Astrocyte (in vitro differentiated cells and primary cell): ENCODE measurements around the gene MAN1C1. TPM values are rescaled to one million over a fixed set of nuclear protein-coding genes. Genes with fewer than 3 reads are reported as not detected.

Experiments used
- DNase-seq: peaks from one replicate; pipeline ENCODE4 v3.0.0-alpha.2; 2010; ENCODE audit warnings: low read depth
- FAIRE-seq: peaks from 2 replicates; lab custom pipeline; 2011; peaks lifted over from hg19 to GRCh38; lab: Jason Lieb, UNC
- H2AFZ ChIP-seq: 2 replicates; pipeline ENCODE4 v1.6.0; 2012; ENCODE audit warnings: low read depth, low read length, inconsistent platforms
- H3K27ac ChIP-seq: 2 replicates; pipeline ENCODE4 v1.5.1; 2011; ENCODE audit warnings: low read depth, low read length, inconsistent platforms
- H3K27me3 ChIP-seq: 2 replicates; pipeline ENCODE4 v1.6.0; 2011; ENCODE audit warnings: low read length, inconsistent platforms; ENCODE audit not compliant: insufficient read depth
- H3K36me3 ChIP-seq: 2 replicates; pipeline ENCODE4 v1.5.1; 2011; ENCODE audit warnings: low read length, inconsistent platforms; ENCODE audit not compliant: insufficient read depth
- H3K4me1 ChIP-seq: 2 replicates; pipeline ENCODE4 v1.5.1; 2011; ENCODE audit warnings: low read length, inconsistent platforms; ENCODE audit not compliant: insufficient read depth
- H3K4me2 ChIP-seq: 2 replicates; pipeline ENCODE4 v1.6.0; 2012; ENCODE audit warnings: low read length, inconsistent platforms
- H3K4me3 ChIP-seq: 2 replicates; pipeline ENCODE4 v1.5.1; 2011; ENCODE audit warnings: low read depth, mild to moderate bottlenecking, low read length, inconsistent platforms; ENCODE audit not compliant: insufficient read depth
- H3K79me2 ChIP-seq: 2 replicates; pipeline ENCODE4 v1.6.0; 2012; ENCODE audit warnings: mild to moderate bottlenecking, low read length, inconsistent platforms; ENCODE audit not compliant: insufficient read depth
- H3K9ac ChIP-seq: 2 replicates; pipeline ENCODE4 v1.6.0; 2012; ENCODE audit warnings: mild to moderate bottlenecking, low read length, inconsistent platforms
- H3K9me3 ChIP-seq: 2 replicates; pipeline ENCODE4 v1.5.1; 2012; ENCODE audit warnings: low read depth, mild to moderate bottlenecking, low read length, inconsistent platforms; ENCODE audit not compliant: insufficient read depth
- H4K20me1 ChIP-seq: 2 replicates; pipeline ENCODE4 v1.6.0; 2012; ENCODE audit warnings: low read length, inconsistent platforms; ENCODE audit not compliant: insufficient read depth
- H3K27ac Mint-ChIP-seq: one replicate; pipeline ENCODE4 v1.8.0; 2021; ENCODE audit warnings: mild to moderate bottlenecking, mixed read lengths; ENCODE audit not compliant: unreplicated experiment
- H3K27me3 Mint-ChIP-seq: one replicate; pipeline ENCODE4 v1.8.0; 2021; ENCODE audit warnings: low read depth, mixed read lengths; ENCODE audit not compliant: unreplicated experiment
- H3K36me3 Mint-ChIP-seq: one replicate; pipeline ENCODE4 v1.8.0; 2021; ENCODE audit warnings: low read depth, mixed read lengths; ENCODE audit not compliant: unreplicated experiment
- H3K4me1 Mint-ChIP-seq: one replicate; pipeline ENCODE4 v1.8.0; 2021; ENCODE audit warnings: low read depth, mixed read lengths; ENCODE audit not compliant: unreplicated experiment
- H3K4me3 Mint-ChIP-seq: one replicate; pipeline ENCODE4 v1.8.0; 2021; ENCODE audit warnings: mild to moderate bottlenecking, moderate library complexity, mixed read lengths; ENCODE audit not compliant: unreplicated experiment
- H3K9me3 Mint-ChIP-seq: one replicate; pipeline ENCODE4 v1.8.0; 2021; ENCODE audit warnings: mild to moderate bottlenecking, mixed read lengths; ENCODE audit not compliant: unreplicated experiment
- EZH2 ChIP-seq: IDR thresholded peaks from 2 replicates; pipeline ENCODE4 v1.6.1; 2012; ENCODE audit warnings: mild to moderate bottlenecking, low read length, inconsistent platforms; ENCODE audit not compliant: insufficient read depth
- total RNA-seq: library from RNA; stranded (reverse); gene quantifications from 2 replicates; pipeline ENCODE4 v1.2.1, GENCODE V29; 2021
- TF ChIP-seq, protein P1 (sequence below): IDR thresholded peaks from 2 replicates; pipeline ENCODE4 v1.5.1; 2011; ENCODE audit warnings: low read depth, mild to moderate bottlenecking, inconsistent platforms, low read length, moderate library complexity; ENCODE audit not compliant: insufficient read depth

Gene MAN1C1
- total RNA-seq, 1 donor from 2014 or later = 0.86 TPM

DNA sequence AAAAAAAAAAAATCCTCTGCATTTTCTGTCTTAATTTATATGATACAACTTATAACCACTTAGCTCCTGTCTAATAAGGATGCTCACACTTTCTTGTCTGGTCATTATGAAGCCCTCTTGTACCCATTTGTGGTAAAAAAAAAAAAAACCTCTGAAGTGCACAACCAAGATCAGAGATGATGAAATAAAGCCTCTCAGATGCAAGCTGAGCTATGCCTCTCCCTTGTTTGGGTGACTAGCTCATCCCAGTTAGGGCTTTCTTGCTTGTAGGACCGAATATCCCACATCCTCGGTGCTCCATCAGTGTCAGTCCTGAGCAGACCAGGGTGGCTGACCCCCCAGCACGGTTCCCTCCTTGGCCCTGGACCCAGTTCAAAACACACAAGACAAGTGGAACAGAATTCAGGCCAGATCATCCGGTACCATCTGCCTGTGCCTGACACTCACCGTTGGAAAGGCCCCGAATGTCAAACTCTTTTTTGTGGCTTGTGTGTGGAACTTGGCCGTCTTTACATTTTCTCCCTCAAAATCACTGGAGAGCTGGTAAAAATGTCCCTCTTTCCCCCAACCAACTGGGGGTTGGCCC lies 177.1 kb downstream of the MAN1C1 start:
- Mint-ChIP-seq H3K9me3 (peaks cover 1% of the 10 kb centered on the region), H3K4me3 (no peak overlapping the region), H3K4me1 (peaks cover 13% of the 10 kb centered on the region), H3K27ac (no peak overlapping the region), H3K36me3 (peaks cover 2% of the 10 kb centered on the region), H3K27me3 (peaks cover 32% of the 10 kb centered on the region)
- no peaks in the 10 kb centered on the region for H3K27me3 ChIP-seq
- no peak for DNase-seq
- no peaks in the 10 kb centered on the region for H3K4me1 ChIP-seq
- no peak overlapping the region for H3K27ac ChIP-seq
- H3K9me3 ChIP-seq = no peaks in the 10 kb centered on the region
- no peak overlapping the region for H2AFZ ChIP-seq
- H4K20me1 ChIP-seq = no peaks in the 10 kb centered on the region
- TF ChIP-seq EZH2 = no peak
- TF ChIP-seq, protein P1, sequence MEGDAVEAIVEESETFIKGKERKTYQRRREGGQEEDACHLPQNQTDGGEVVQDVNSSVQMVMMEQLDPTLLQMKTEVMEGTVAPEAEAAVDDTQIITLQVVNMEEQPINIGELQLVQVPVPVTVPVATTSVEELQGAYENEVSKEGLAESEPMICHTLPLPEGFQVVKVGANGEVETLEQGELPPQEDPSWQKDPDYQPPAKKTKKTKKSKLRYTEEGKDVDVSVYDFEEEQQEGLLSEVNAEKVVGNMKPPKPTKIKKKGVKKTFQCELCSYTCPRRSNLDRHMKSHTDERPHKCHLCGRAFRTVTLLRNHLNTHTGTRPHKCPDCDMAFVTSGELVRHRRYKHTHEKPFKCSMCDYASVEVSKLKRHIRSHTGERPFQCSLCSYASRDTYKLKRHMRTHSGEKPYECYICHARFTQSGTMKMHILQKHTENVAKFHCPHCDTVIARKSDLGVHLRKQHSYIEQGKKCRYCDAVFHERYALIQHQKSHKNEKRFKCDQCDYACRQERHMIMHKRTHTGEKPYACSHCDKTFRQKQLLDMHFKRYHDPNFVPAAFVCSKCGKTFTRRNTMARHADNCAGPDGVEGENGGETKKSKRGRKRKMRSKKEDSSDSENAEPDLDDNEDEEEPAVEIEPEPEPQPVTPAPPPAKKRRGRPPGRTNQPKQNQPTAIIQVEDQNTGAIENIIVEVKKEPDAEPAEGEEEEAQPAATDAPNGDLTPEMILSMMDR = no peak
- no peaks in the 10 kb centered on the region for H3K79me2 ChIP-seq
- H3K36me3 ChIP-seq = no peaks in the 10 kb centered on the region
- H3K4me3 ChIP-seq = no peak overlapping the region
- no peak overlapping the region for H3K4me2 ChIP-seq
- FAIRE-seq = no peak
- H3K9ac ChIP-seq = no peak overlapping the region

DNA sequence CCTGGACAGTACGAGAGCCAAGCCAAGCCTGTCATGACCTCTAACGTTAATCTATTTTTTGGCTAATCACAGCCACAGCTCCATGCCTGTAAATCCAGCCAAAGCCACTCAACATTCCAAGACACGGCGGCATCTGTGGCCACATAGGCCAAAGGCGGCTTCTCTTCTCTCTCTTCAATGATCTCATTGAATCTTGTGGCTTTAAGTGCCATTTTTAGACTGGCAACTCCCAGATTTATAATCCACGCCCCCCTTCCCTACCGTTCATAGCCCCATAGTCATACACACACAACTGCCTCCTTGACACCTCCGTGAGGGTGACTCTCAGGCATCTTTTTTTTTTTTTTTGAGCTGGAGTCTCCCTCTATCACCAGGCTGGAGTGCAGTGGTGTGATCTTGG lies 177.7 kb downstream of the MAN1C1 start:
- Histone ChIP-seq H3K27me3 (no peaks in the 10 kb centered on the region), H3K36me3 (no peaks in the 10 kb centered on the region), H2AFZ (no peak overlapping the region), H3K79me2 (no peaks in the 10 kb centered on the region), H3K4me1 (no peaks in the 10 kb centered on the region), H3K4me3 (no peak overlapping the region), H3K4me2 (no peak overlapping the region), H3K27ac (no peak overlapping the region), H4K20me1 (no peaks in the 10 kb centered on the region), H3K9me3 (no peaks in the 10 kb centered on the region), H3K9ac (no peak overlapping the region)
- Mint-ChIP-seq H3K27ac (no peak overlapping the region), H3K4me1 (peaks cover 13% of the 10 kb centered on the region), H3K4me3 (no peak overlapping the region), H3K27me3 (peaks cover 32% of the 10 kb centered on the region), H3K9me3 (peaks cover 1% of the 10 kb centered on the region), H3K36me3 (peaks cover 2% of the 10 kb centered on the region)
- TF ChIP-seq, protein P1 = no peak
- no peak for TF ChIP-seq EZH2
- peak; percentile 48 for DNase-seq
- no peak for FAIRE-seq

DNA sequence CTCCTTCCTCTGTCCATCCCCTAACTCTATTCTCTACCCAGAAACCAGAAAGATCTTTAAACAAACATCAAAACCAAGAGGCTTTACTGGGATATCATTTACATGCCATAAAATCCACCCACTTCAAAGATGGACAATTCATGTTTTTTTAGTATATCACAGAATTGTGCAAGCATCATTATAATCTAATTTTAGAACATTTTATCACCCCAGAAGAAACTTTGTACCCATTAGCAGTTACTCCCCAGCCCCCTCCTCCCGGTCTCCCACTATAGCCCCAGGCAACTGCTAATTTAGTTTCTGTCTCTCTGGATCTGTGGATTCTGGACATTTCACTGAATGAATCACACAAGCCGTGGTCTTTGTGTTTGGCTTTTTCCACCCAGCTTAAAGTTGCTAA lies 178.6 kb downstream of the MAN1C1 start:
- Histone ChIP-seq H4K20me1 (no peaks in the 10 kb centered on the region), H3K4me2 (no peak overlapping the region), H3K9me3 (no peaks in the 10 kb centered on the region), H3K27ac (no peak overlapping the region), H3K79me2 (no peaks in the 10 kb centered on the region), H3K36me3 (no peaks in the 10 kb centered on the region), H3K27me3 (no peaks in the 10 kb centered on the region), H3K9ac (no peak overlapping the region), H3K4me1 (no peaks in the 10 kb centered on the region), H2AFZ (no peak overlapping the region), H3K4me3 (no peak overlapping the region)
- H3K9me3 Mint-ChIP-seq = peaks cover 1% of the 10 kb centered on the region
- H3K4me3 Mint-ChIP-seq = peak overlapping the region; percentile 7
- TF ChIP-seq EZH2 = no peak
- TF ChIP-seq, protein P1 = no peak
- H3K36me3 Mint-ChIP-seq = peaks cover 2% of the 10 kb centered on the region
- FAIRE-seq (no peak), DNase-seq (no peak)
- H3K27me3 Mint-ChIP-seq = peaks cover 30% of the 10 kb centered on the region
- H3K27ac Mint-ChIP-seq = no peak overlapping the region
- peaks cover 13% of the 10 kb centered on the region for H3K4me1 Mint-ChIP-seq
